Measurements from ENCODE around the gene ZNF227. TPM values are rescaled to one million over a fixed set of nuclear protein-coding genes. Genes with fewer than 3 reads are reported as not detected.
"Not testable (repeated sequence)": the region's sequence is repeated elsewhere in the genome, so short reads cannot be mapped to it uniquely, and the experiment has no call there.

The ZNF227 gene
- total RNA-seq: 1 to 10 TPM; 6.3 to 9.7 (median 8.6) TPM
- polyA plus RNA-seq: 1 to 10 TPM; 2.9 to 4.2 TPM

- Histone ChIP-seq H3K9me3 (no peaks in the 10 kb centered on the region), H3K27me3 (no peaks in the 10 kb centered on the region), H3K4me3 (peak within 1 kb of the TSS; percentile 36 to 76 (median 68)), H3K4me1 (peaks cover 0 to 5% (median 4%) of the 10 kb centered on the region in 3 donors), H3K36me3 (no peaks in the 10 kb centered on the region), H3K27ac (peak within 1 kb of the TSS in 3 of 4 donors; percentile 46 to 83 (median 73))
- TF ChIP-seq CTCF (IDR thresholded peaks at IDR 0.05): no peak
- DNase-seq (peak; percentile 91 to 96 (median 92)), ATAC-seq (peak; percentile 96 to 99 (median 98)), FAIRE-seq (peak; percentile 95)
- intact Hi-C loops (cut with DNase I): no loop called here
- 0% methylated on average over 37 of the region's 37 CpGs for WGBS, 2 donors
These were observed at the start of gene ZNF227 for GRCh38 chr19:44212250-44212865. Gene ZNF227, plus strand, starts transcription at chr19:44212532. Its CDS starts 5,261 bp downstream, at chr19:44217793.

- intact Hi-C loops (cut with DNase I): no loop called here
- Histone ChIP-seq H3K27me3 (no peaks in the 10 kb centered on the region), H3K4me3 (no peak overlapping the region), H3K4me1 (peaks cover 0 to 10% (median 6%) of the 10 kb centered on the region in 3 donors), H3K27ac (no peak overlapping the region), H3K36me3 (peaks cover 3 to 6% (median 4%) of the 10 kb centered on the region in 3 donors), H3K9me3 (peaks cover 0 to 4% (median 0%) of the 10 kb centered on the region in 4 donors)
- no peak for FAIRE-seq
- WGBS, 2 donors: 93 to 97% methylated on average over 2 of the region's 2 CpGs
- ATAC-seq: no peak
- DNase-seq: no peak
- no peak for TF ChIP-seq CTCF (IDR thresholded peaks at IDR 0.05)
These were observed 48.5 kb upstream of the ZNF227 start for GRCh38 chr19:44163789-44164188.

- no peak for FAIRE-seq
- peak in 2 of 4 donors; percentile 5 to 24 for ATAC-seq
- 67 to 69% methylated on average over 3 of the region's 3 CpGs for WGBS, 2 donors
These were observed 48.0 kb upstream of the ZNF227 start for GRCh38 chr19:44164327-44164672.

GRCh38 chr19:44164673-44165512 is 47.4 kb upstream of the ZNF227 start, which contains the start of gene ZNF226:
Gene ZNF226, plus strand, starts transcription at chr19:44165100. Its CDS starts 4,981 bp downstream, at chr19:44170081.
- intact Hi-C loops (cut with DNase I): no loop called here
- Histone ChIP-seq H3K27ac (peak within 1 kb of the TSS; percentile 42 to 76 (median 54)), H3K36me3 (peaks cover 3 to 6% (median 6%) of the 10 kb centered on the region in 3 donors), H3K9me3 (peaks cover 0 to 4% (median 0%) of the 10 kb centered on the region in 4 donors), H3K27me3 (no peaks in the 10 kb centered on the region), H3K4me3 (peak within 1 kb of the TSS; percentile 50 to 71 (median 60)), H3K4me1 (peaks cover 0 to 10% (median 6%) of the 10 kb centered on the region in 3 donors)
- whole genome bisulfite sequencing, 2 donors: 0% methylated on average over 32 of the region's 32 CpGs
- FAIRE-seq (peak; percentile 98), DNase-seq (peak; percentile 73 to 97 (median 92)), ATAC-seq (peak; percentile 98 to 100 (median 99))
- TF ChIP-seq CTCF (IDR thresholded peaks at IDR 0.05): no peak

More at GRCh38 chr19:44164327-44164672, 48.0 kb upstream of the ZNF227 start:
- peak overlapping the region in 2 of 4 donors; percentile 57 to 76 for H3K27ac ChIP-seq
- peak overlapping the region in 3 of 4 donors; percentile 54 to 71 (median 65) for H3K4me3 ChIP-seq
- peaks cover 0 to 10% (median 6%) of the 10 kb centered on the region in 3 donors for H3K4me1 ChIP-seq
- no peak for TF ChIP-seq CTCF (IDR thresholded peaks at IDR 0.05)
- DNase-seq: no peak
- H3K27me3 ChIP-seq: no peaks in the 10 kb centered on the region
- intact Hi-C loops (cut with DNase I): no loop called here
- H3K9me3 ChIP-seq: peaks cover 0 to 4% (median 0%) of the 10 kb centered on the region in 4 donors
- H3K36me3 ChIP-seq: peaks cover 3 to 6% (median 4%) of the 10 kb centered on the region in 3 donors

GRCh38 chr19:44170660-44171059 is 41.7 kb upstream of the ZNF227 start:
- ATAC-seq; H3K4me3 ChIP-seq; DNase-seq; H3K27ac ChIP-seq; FAIRE-seq; H3K27me3 ChIP-seq; H3K4me1 ChIP-seq; H3K9me3 ChIP-seq; intact Hi-C loops (cut with DNase I): not testable (repeated sequence)
- peaks cover 19 to 62% (median 54%) of the 10 kb centered on the region in 3 donors for H3K36me3 ChIP-seq
- 97 to 98% methylated on average over 6 of the region's 6 CpGs for WGBS, 2 donors

Measured in pancreas (tissue), 10 donors.